Measurements from ENCODE around the gene DPP6.

DPP6 gene

DNA sequence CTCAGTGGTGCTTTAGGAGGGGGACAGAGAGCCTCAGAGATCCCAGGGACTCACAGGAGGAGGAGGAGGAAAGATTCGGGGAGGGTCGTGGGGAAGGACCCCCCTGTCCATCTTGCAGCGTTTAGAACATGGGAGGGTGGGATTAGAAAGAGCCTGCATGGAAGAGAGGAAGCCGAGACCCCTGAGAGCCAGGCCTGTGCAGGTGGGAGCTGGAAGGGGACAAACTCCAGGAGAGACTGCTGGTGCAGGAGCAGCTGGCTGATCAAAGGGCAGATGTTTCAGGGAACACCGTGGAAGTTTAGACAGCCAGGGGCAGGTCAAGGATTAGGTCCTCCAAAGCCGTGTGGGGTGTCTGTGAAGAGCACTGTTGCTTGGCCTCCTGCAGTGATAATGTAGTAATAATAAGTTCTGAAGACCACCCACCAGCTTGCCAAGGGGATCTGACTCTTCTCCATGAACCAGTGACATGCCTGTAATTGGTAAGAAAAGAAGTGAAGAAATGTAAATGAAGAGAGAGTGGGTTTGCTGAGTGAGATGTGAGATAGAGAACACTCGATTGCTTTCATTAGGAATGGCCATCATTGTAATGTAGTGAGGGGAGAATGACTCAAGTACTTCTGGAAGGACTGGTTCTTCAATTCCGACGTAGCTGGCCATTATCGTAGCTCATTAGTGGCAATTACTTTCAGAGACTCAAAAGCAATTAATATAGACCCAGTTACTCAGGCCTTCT is 525.1 kb downstream of the DPP6 start:
- Histone ChIP-seq H3K27ac (no peak overlapping the region), H4K20me1 (ENCODE audit: insufficient read depth) (no peaks in the 10 kb centered on the region), H3K27me3 (ENCODE audit: insufficient read depth, low read depth) (no peaks in the 10 kb centered on the region), H3K4me3 (IDR thresholded peaks at IDR 0.05; ENCODE audit: insufficient read depth, low read depth, low read length) (no peak overlapping the region), H3K36me3 (ENCODE audit: insufficient read depth) (no peaks in the 10 kb centered on the region), H3K79me2 (ENCODE audit: insufficient read depth, low read depth) (no peaks in the 10 kb centered on the region), H3K9ac (no peak overlapping the region), H3K4me1 (ENCODE audit: low read depth, poor library complexity, severe bottlenecking) (no peaks in the 10 kb centered on the region), H2AFZ (ENCODE audit: low read depth) (no peak overlapping the region), H3K4me2 (no peak overlapping the region)
- TF ChIP-seq, protein P1, sequence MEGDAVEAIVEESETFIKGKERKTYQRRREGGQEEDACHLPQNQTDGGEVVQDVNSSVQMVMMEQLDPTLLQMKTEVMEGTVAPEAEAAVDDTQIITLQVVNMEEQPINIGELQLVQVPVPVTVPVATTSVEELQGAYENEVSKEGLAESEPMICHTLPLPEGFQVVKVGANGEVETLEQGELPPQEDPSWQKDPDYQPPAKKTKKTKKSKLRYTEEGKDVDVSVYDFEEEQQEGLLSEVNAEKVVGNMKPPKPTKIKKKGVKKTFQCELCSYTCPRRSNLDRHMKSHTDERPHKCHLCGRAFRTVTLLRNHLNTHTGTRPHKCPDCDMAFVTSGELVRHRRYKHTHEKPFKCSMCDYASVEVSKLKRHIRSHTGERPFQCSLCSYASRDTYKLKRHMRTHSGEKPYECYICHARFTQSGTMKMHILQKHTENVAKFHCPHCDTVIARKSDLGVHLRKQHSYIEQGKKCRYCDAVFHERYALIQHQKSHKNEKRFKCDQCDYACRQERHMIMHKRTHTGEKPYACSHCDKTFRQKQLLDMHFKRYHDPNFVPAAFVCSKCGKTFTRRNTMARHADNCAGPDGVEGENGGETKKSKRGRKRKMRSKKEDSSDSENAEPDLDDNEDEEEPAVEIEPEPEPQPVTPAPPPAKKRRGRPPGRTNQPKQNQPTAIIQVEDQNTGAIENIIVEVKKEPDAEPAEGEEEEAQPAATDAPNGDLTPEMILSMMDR (conservative IDR thresholded peaks at IDR 0.05; ENCODE audit: low read depth, low read length): no peak

DNA sequence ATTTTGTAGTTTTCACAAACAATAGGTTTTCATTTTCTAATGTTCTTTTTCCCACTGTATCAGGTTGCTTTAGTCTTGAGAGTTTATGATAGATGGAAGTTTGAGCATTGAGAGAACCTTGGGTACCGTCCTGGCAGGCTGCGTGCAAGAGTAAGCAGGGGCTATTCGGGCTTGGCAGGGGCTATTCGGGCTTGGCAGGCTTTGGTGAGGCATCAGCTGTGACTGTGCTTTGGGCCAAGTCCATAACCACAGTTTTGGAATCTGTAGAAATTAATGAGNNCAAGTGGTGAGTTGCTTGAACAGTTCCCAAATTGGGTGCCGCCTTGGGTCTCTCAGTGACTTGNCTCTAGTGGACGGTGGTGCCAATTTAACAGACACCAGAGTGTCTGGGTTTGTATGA is 526.1 kb downstream of the DPP6 start:
- H3K27me3 ChIP-seq (ENCODE audit: insufficient read depth, low read depth): no peaks in the 10 kb centered on the region
- no peak overlapping the region for H3K9ac ChIP-seq
- no peaks in the 10 kb centered on the region for H3K36me3 ChIP-seq (ENCODE audit: insufficient read depth)
- no peaks in the 10 kb centered on the region for H3K4me1 ChIP-seq (ENCODE audit: low read depth, poor library complexity, severe bottlenecking)
- no peak overlapping the region for H3K4me2 ChIP-seq
- H3K79me2 ChIP-seq (ENCODE audit: insufficient read depth, low read depth): no peaks in the 10 kb centered on the region
- no peak overlapping the region for H3K4me3 ChIP-seq (IDR thresholded peaks at IDR 0.05; ENCODE audit: insufficient read depth, low read depth, low read length)
- no peak overlapping the region for H3K27ac ChIP-seq
- no peak overlapping the region for H2AFZ ChIP-seq (ENCODE audit: low read depth)
- TF ChIP-seq, protein P1 (conservative IDR thresholded peaks at IDR 0.05; ENCODE audit: low read depth, low read length): no peak
- no peaks in the 10 kb centered on the region for H4K20me1 ChIP-seq (ENCODE audit: insufficient read depth)

DNA sequence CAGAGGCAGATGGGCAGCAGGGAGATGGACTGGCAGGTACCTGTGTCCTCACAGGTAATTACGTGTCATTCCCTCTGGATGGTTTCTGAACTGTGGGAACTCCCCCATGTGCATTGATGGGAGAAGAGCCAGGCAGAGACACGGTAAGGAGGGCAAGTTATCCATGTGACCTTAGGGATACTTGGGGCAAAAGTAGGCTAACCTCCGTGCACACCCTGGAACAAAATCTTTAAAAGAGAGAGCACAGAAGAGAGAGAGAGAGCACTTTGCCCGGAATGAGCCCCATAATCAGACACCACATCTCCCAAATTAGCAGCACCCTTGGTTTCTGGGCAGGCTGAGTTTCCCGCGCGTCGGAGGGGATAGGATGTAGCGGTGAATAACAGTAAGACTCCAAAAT is 527.5 kb downstream of the DPP6 start:
- no peaks in the 10 kb centered on the region for H3K36me3 ChIP-seq (ENCODE audit: insufficient read depth)
- H3K4me2 ChIP-seq: no peak overlapping the region
- H4K20me1 ChIP-seq (ENCODE audit: insufficient read depth): no peaks in the 10 kb centered on the region
- H2AFZ ChIP-seq (ENCODE audit: low read depth): no peak overlapping the region
- TF ChIP-seq, protein P1 (conservative IDR thresholded peaks at IDR 0.05; ENCODE audit: low read depth, low read length): no peak
- no peaks in the 10 kb centered on the region for H3K79me2 ChIP-seq (ENCODE audit: insufficient read depth, low read depth)
- no peaks in the 10 kb centered on the region for H3K4me1 ChIP-seq (ENCODE audit: low read depth, poor library complexity, severe bottlenecking)
- no peak overlapping the region for H3K4me3 ChIP-seq (IDR thresholded peaks at IDR 0.05; ENCODE audit: insufficient read depth, low read depth, low read length)
- H3K9ac ChIP-seq: no peak overlapping the region
- H3K27me3 ChIP-seq (ENCODE audit: insufficient read depth, low read depth): no peaks in the 10 kb centered on the region
- no peak overlapping the region for H3K27ac ChIP-seq

DNA sequence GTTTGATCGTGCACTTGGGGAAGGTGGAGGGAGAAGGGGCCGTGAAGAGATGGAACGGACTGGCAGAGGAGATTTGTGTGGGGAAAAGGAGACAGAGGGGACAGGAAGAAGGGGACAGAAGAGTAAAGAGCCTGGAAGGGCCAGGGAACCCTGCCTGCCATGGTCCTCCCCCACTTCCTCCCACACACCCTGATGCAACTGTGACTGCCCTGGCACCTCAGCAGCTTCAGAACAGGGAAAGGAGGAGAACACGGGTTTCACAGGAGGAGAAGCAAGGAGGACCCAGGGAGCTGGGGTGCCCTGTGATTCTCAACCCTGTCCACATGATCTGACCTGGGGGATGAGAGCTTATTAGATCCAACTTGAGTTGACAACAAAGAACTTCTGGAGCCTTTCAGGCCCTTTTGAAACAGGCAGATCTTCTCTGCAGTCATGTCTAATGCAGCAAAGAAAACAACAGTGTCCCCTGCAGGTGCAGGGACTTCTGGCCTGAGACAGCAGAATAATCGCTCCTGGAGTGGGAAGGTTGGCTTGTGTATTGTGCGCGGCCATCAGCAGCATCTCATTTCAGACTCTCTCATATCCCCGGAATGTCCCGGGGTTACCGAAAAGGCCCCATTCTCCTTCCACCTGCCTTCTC is 529.2 kb downstream of the DPP6 start:
- no peaks in the 10 kb centered on the region for H3K27me3 ChIP-seq (ENCODE audit: insufficient read depth, low read depth)
- H4K20me1 ChIP-seq (ENCODE audit: insufficient read depth): no peaks in the 10 kb centered on the region
- H3K4me1 ChIP-seq (ENCODE audit: low read depth, poor library complexity, severe bottlenecking): no peaks in the 10 kb centered on the region
- no peak overlapping the region for H2AFZ ChIP-seq (ENCODE audit: low read depth)
- no peak overlapping the region for H3K4me2 ChIP-seq
- no peak overlapping the region for H3K27ac ChIP-seq
- no peak overlapping the region for H3K9ac ChIP-seq
- no peaks in the 10 kb centered on the region for H3K79me2 ChIP-seq (ENCODE audit: insufficient read depth, low read depth)
- TF ChIP-seq, protein P1 (conservative IDR thresholded peaks at IDR 0.05; ENCODE audit: low read depth, low read length): no peak
- no peak overlapping the region for H3K4me3 ChIP-seq (IDR thresholded peaks at IDR 0.05; ENCODE audit: insufficient read depth, low read depth, low read length)
- H3K36me3 ChIP-seq (ENCODE audit: insufficient read depth): no peaks in the 10 kb centered on the region
